ENCODE measurements around the gene CCER1. TPM values are rescaled to one million over a fixed set of nuclear protein-coding genes. Genes with fewer than 3 reads are reported as not detected.
A peak's percentile ranks its signal among the peaks of the same experiment; 100 is the strongest.

The CCER1 gene
- total and polyA plus RNA-seq, 11 donors: not detected

- TF ChIP-seq CTCF (IDR thresholded peaks at IDR 0.05): no peak
- TF ChIP-seq POLR2A (IDR thresholded peaks at IDR 0.05): no peak
- no peak overlapping the region for H3K4me3 ChIP-seq
- H3K9me3 ChIP-seq: peaks cover 0 to 4% (median 0%) of the 10 kb centered on the region in 12 donors
- no peak overlapping the region for H3K27ac ChIP-seq
- H3K27me3 ChIP-seq: no peaks in the 10 kb centered on the region
- no peaks in the 10 kb centered on the region for H3K36me3 ChIP-seq
- intact Hi-C loops (cut with DNase I): loop anchor here in 1 of 10 donors (10.0 kb wide), 1 partner anchor 1372 kb away; no protein-coding TSS in a partner anchor
- DNase-seq: no peak
- H3K4me1 ChIP-seq: no peaks in the 10 kb centered on the region
- no peak for ATAC-seq
Observed at GRCh38 chr12:90916516-90916915, 38.5 kb downstream of the CCER1 start.

GRCh38 chr12:90915353-90915752, 39.6 kb downstream of the CCER1 start:
- no peaks in the 10 kb centered on the region for H3K27me3 ChIP-seq
- H3K9me3 ChIP-seq: peaks cover 0 to 4% (median 0%) of the 10 kb centered on the region in 12 donors
- 91 to 97% (median 94%) methylated on average over 2 of the region's 2 CpGs for WGBS, 4 donors
- ATAC-seq (no peak), DNase-seq (no peak)
- no peak for TF ChIP-seq CTCF (IDR thresholded peaks at IDR 0.05)
- TF ChIP-seq POLR2A (IDR thresholded peaks at IDR 0.05): no peak
- intact Hi-C loops (cut with DNase I): loop anchor here in 1 of 10 donors (10.0 kb wide), 1 partner anchor 1371 kb away; no protein-coding TSS in a partner anchor
- no peaks in the 10 kb centered on the region for H3K36me3 ChIP-seq
- no peak overlapping the region for H3K4me3 ChIP-seq
- H3K27ac ChIP-seq: no peak overlapping the region
- no peaks in the 10 kb centered on the region for H3K4me1 ChIP-seq

DNA sequence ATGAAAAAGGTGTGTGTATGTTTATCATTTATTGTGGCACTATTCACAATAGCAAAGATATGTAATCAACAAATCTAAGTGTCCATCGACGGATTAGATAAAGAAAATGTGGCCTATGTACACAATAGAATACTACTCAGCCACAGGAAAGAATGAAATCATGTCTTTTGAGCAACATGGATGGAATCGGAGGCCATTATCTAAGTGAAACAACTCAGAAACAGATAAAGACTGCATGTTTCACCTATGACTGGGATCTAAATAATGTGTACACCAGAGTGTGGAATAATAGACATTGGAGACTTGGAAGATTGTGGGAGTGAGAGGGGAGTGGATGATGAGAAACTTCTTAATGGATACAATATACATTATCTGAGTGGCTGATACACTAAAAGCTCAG, 44.0 kb downstream of the CCER1 start:
- H3K27ac ChIP-seq: no peak overlapping the region
- 73 to 84% (median 81%) methylated on average over 3 of the region's 3 CpGs for WGBS, 4 donors
- peaks cover 0 to 4% (median 0%) of the 10 kb centered on the region in 12 donors for H3K9me3 ChIP-seq
- no peaks in the 10 kb centered on the region for H3K36me3 ChIP-seq
- ATAC-seq (no peak), DNase-seq (no peak)
- H3K4me1 ChIP-seq: no peaks in the 10 kb centered on the region
- no peak overlapping the region for H3K4me3 ChIP-seq
- TF ChIP-seq CTCF (IDR thresholded peaks at IDR 0.05) (no peak), POLR2A (IDR thresholded peaks at IDR 0.05) (no peak)
- no peaks in the 10 kb centered on the region for H3K27me3 ChIP-seq
- intact Hi-C loops (cut with DNase I): loop anchor here in 2 of 10 donors (5.0 to 10.0 kb wide), 2 partner anchors 1366 to 1369 kb away; no protein-coding TSS in a partner anchor

GRCh38 chr12:90909069-90909770, 45.8 kb downstream of the CCER1 start:
- 50 to 54% (median 51%) methylated on average over 7 of the region's 7 CpGs for WGBS, 4 donors
- Histone ChIP-seq H3K4me3 (no peak overlapping the region), H3K27me3 (no peaks in the 10 kb centered on the region), H3K9me3 (peaks cover 0 to 1% (median 0%) of the 10 kb centered on the region in 12 donors), H3K4me1 (no peaks in the 10 kb centered on the region), H3K27ac (no peak overlapping the region), H3K36me3 (no peaks in the 10 kb centered on the region)
- TF ChIP-seq POLR2A (IDR thresholded peaks at IDR 0.05) (no peak), CTCF (IDR thresholded peaks at IDR 0.05) (peak; percentile 50 to 83 (median 66))
- intact Hi-C loops (cut with DNase I): loop anchor here in 1 of 10 donors (10.0 kb wide), 1 partner anchor 214 kb away; no protein-coding TSS in a partner anchor
- no peak for DNase-seq
- ATAC-seq: peak in 1 of 4 donors; percentile 56

Data from heart left ventricle (tissue), 16 donors.